Fibroblast of villous mesenchyme (primary cell): ENCODE measurements around the gene AUTS2. TPM values are rescaled to one million over a fixed set of nuclear protein-coding genes. Genes with fewer than 3 reads are reported as not detected.

ENCODE experiments used
- DNase-seq: peaks from one replicate; pipeline ENCODE4 v3.0.0-alpha.2; 2010; ENCODE audit warnings: low read depth
- H3K4me3 ChIP-seq: 2 replicates; pipeline ENCODE4 v1.5.1; 2011; ENCODE audit warnings: low read depth, mild to moderate bottlenecking, low read length
- total RNA-seq: library from RNA; depleted of rRNA; stranded (reverse); fragments of >200 nt; gene quantifications from 2 replicates; pipeline ENCODE4 v1.2.3, GENCODE V29; 2012
- TF ChIP-seq, protein P1 (sequence below): IDR thresholded peaks from 2 replicates; pipeline ENCODE4 v1.5.1; 2012; ENCODE audit warnings: low read depth, mild to moderate bottlenecking, low read length; ENCODE audit not compliant: insufficient read depth

AUTS2 gene
- total RNA-seq, 1 donor = 3.9 TPM

DNA sequence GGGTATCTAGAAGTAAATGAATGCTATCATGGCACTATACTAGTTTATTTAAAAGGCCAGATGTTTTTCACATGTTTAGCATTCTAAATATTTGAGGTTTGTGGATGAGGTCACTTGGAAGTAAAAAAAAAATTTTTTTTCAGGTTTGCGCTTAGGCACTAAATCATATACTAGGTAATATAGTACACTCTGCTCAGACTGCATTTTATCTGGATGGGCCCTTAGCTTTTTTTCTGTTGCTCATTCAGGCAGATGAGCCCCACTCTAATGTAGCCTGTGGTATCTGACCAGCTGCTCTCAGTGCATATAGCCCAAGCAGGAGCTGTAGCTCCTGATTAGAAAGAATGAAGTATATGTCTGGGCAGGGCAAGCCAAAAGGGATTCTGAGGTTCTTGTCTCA lies 210.1 kb downstream of the AUTS2 start:
- TF ChIP-seq, protein P1, sequence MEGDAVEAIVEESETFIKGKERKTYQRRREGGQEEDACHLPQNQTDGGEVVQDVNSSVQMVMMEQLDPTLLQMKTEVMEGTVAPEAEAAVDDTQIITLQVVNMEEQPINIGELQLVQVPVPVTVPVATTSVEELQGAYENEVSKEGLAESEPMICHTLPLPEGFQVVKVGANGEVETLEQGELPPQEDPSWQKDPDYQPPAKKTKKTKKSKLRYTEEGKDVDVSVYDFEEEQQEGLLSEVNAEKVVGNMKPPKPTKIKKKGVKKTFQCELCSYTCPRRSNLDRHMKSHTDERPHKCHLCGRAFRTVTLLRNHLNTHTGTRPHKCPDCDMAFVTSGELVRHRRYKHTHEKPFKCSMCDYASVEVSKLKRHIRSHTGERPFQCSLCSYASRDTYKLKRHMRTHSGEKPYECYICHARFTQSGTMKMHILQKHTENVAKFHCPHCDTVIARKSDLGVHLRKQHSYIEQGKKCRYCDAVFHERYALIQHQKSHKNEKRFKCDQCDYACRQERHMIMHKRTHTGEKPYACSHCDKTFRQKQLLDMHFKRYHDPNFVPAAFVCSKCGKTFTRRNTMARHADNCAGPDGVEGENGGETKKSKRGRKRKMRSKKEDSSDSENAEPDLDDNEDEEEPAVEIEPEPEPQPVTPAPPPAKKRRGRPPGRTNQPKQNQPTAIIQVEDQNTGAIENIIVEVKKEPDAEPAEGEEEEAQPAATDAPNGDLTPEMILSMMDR = no peak
- DNase-seq = peak; percentile 5
- H3K4me3 ChIP-seq = no peak overlapping the region

DNA sequence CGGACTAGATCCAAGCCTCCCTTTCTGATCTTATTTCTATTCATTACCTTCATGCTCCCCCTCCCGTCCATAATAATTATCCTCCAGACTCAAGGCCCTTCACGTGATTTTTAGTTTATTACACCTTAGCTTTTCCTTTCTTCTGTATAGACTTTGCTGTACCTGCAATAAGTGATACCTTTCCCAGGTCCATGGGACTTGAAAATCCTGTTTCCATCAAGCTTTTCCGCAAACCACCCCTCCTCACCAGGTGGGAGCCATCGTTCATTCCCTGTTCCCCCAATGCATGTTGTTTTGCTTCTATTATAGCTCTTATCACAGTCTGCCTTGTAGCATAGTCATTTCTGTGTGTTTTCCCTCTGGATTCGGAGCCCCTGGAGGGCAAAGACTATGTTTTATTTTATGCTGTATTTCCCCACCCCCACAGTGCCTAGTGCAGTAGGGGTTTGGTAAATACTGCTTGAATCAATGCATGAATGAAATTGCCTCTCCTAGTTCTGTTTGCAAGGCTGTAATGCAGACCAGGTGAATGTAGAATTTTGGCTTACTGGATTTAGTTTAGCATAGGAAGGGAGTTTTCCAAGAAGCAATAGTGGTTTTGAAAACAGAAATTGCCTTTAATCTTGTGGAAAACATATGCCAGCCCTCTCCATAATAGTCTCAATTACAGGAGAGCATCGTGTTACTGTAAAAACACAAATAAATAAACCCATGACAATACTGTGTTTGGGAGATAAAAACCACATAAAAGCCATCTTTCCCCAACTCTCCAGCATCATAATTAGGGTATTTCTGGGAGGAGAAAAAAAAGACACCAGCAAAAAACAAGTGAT lies 213.4 kb downstream of the AUTS2 start:
- no peak overlapping the region for H3K4me3 ChIP-seq
- DNase-seq = no peak
- TF ChIP-seq, protein P1 = no peak

GRCh38 chr7:69812756-69813155 lies 214.5 kb downstream of the AUTS2 start:
- DNase-seq = no peak
- H3K4me3 ChIP-seq = no peak overlapping the region
- TF ChIP-seq, protein P1 = no peak

GRCh38 chr7:69813637-69814240 lies 215.5 kb downstream of the AUTS2 start:
- TF ChIP-seq, protein P1 = no peak
- H3K4me3 ChIP-seq = no peak overlapping the region
- no peak for DNase-seq

DNA sequence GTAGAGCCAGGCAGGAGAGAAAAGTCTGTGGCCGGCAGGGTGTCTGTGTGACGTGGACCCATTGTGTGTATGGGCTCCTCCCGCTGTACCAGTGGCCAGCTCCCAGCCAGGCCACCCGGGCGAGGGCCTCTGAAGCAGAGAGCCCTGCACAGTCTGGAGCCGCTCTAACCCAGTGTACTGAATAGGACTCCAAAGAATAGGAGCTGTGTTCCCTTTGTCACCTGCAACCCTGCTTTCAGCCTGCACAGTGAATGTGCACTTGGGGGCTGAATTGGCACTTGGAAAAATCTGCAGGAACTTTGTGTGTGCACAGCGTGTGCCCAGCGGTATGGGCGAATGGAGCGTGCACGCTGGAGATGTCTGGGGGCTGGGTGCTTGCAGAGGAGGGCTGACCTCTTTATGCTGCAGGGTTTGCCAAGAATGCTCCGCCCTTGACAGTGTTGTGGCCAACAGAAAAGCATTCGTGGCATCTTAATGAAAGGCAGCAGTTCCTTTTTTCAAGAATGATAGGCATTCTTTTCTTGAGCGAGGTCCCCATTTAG lies 216.2 kb downstream of the AUTS2 start:
- DNase-seq = no peak
- H3K4me3 ChIP-seq = no peak overlapping the region
- TF ChIP-seq, protein P1 = no peak

DNA sequence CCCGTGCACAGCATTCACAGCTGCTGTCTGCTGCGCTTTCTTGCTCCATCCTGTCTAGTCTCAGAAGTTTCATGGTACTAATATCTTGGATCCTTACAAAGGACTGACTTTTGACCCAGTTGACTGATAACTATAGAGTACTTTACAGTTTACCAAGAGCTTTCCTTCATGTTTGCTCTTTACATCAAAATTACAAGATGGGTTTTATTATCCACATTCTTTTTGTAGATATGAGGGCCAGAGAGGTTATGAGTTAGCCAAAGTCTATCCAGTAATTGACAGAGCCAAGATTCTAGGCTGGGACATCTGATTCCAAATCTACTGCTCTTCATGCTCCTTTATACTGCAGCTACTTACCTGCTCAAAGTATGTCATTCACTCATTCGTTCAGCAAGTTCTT lies 218.2 kb downstream of the AUTS2 start:
- H3K4me3 ChIP-seq = no peak overlapping the region
- TF ChIP-seq, protein P1 = no peak
- DNase-seq = no peak
